ENCODE data around the gene RFFL.
A peak's percentile ranks its signal among the peaks of the same experiment; 100 is the strongest.
"Not testable (repeated sequence)": the region's sequence is repeated elsewhere in the genome, so short reads cannot be mapped to it uniquely, and the experiment has no call there.

Gene RFFL

DNA sequence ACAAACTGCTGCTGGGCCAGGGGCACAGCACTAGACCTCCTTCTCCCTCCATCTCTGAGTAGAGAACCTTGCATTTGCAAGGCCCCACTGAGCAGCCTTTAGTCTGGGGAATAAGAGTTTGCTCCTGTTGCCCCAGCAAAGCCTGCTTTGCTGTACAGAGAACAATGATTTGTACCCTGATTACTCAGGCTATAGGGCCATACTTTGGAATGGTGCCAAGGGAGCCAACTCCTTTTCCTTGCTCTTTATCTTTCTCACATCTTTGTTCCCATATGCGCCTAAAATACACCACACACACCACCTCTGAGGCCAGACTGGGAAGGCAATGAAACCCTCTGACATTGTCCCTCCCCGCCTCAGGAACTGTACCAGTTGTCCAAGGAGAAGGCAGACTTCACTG lies 62.0 kb downstream of the RFFL start:
- no peak for DNase-seq

DNA sequence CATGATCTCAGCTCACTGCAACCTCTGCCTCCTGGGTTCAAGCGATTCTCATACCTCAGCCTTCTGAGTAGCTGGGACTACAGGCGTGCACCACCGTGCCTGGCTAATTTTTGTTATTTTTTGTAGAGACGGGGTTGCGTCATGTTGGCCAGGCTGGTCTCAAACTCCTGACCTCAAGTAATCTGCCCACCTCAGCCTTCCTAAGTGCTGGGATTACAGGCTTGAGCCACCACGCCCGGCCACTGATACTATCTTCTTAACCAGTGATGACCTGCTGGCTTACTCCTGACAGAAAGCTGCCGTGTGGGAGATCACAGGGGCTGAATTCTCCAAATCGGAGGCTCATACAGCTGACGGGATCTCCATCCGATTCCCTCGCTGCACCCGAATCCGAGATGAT lies 62.5 kb downstream of the RFFL start:
- DNase-seq: not testable (repeated sequence)

DNA sequence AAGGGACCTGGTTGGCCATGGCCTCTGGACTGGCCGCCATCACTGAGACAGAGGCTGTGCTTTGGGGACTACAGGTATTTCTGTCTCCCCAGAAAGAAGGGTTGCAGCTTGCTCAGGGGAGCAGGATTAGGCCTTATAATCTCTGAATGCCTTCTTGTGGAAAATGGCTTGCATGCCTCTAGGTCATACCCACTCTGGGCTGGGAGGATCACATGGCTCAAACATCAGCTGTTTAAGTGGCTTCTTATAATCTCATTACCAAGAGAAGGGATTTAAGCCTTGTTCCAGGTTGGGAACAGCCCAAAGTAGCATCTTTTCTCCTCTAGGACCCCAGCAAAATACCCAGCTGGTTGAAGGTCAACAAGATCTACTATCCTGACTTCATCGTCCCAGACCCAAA lies 64.1 kb downstream of the RFFL start:
- no peak for DNase-seq

DNA sequence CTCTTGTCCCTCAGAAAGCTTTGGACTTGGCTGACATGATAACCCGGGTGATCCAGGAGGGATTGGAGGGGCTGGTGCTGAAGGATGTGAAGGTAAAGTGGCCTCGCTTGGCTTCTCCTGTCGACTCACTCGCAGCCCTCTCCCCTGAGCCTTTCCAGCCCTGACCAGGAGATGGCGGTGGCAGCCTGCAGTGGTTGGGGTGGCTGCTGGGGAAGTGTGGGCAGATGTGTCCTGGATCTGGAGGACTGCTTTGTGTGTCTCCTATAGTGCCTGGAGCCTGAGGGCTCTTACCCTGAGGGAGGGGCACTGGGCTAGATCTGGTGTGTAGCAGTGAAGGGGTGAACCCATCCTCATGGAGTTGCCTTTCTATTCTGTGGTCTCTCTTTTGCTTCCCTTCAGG lies 65.3 kb downstream of the RFFL start:
- peak; percentile 29 for DNase-seq

DNA sequence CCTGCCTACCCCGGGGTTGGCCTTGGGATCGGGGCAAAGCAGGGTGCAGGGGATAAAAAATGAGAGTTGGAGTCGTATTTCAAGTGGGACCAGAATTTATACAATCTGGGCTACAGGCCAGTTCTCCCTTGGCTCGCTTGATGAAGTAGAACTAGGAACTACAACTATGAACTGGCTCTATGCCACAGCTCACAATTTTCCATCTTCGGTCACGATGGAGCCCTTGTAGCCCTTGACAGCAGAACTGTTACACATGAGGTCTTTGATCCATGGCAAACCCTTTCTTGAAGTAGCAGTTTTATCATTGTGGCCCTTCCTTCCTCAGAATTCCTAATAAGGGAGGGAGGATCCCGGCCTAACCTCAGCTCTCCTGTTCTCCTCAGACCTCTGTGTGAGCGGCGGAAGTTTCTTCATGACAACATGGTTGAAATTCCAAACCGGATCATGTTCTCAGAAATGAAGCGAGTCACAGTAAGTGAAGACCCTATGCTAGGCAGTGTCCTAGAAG lies 66.1 kb downstream of the RFFL start:
- peak; percentile 82 for DNase-seq

GRCh38 chr17:34996422-34997285 lies 66.9 kb downstream of the RFFL start:
- DNase-seq: no peak

GRCh38 chr17:34993031-34993430 lies 70.5 kb downstream of the RFFL start:
- no peak for DNase-seq

GRCh38 chr17:34991606-34992005 lies 71.9 kb downstream of the RFFL start:
- DNase-seq: no peak

- DNase-seq: peak; percentile 44
These were observed 72.6 kb downstream of the RFFL start for GRCh38 chr17:34990921-34991365.

- DNase-seq: no peak
These were observed 74.0 kb downstream of the RFFL start for GRCh38 chr17:34989473-34989872.

DNA sequence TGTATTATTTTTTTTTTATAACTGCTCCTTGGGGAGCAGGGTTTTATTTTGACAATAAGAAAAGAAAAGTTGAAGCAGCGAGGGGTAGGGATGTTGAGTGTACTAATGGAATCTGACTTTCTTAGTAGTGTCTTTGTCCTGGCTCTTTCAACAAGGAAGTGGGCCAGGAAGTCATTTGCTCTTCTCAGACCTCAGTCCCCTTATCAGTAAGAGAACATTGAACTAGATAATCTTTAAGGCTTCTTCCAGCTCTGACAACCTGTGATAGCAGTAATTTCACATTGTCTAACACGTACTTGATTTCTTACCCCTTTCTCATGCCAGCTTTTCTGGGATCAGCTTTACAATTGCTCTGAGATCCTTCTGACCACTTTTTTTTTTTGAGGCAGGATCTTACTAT lies 74.9 kb downstream of the RFFL start:
- no peak for DNase-seq

- no peak for DNase-seq
These were observed 76.3 kb downstream of the RFFL start for GRCh38 chr17:34987232-34987631.

DNA sequence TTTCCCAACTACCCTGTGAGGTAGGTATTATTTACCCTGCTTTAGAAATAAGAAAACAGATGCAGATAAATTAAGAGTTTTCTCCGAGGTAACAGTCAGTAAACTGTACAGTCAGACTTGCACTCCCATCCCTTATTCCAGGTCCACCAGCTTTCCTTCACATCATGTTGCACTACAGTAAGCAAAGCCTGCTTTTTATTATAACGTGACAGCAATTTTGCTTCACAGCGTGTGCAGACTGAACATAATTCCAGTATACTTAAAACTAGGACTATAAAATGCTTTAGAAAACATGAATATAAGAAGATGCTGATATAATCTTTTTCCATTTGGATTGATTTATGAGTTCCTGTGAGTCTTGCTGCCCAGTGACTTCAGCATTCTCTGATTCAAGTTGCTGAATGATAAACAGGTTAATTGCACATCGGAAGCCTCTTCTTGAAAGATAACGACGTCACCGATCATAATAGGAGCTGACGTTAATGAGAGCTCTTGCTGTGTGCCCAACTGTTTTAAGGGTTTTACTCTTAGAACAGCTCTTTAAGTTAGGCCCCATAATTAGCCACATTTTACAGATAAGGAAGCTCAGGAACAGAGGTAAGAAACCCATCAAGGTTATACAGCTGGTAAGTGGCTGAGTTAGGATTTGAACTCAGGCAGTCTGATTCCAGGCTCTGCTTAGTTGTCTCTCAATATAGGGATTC lies 81.8 kb downstream of the RFFL start:
- peak; percentile 16 for DNase-seq

- peak; percentile 56 for DNase-seq
These were observed 82.6 kb downstream of the RFFL start for GRCh38 chr17:34980681-34981537.

DNA sequence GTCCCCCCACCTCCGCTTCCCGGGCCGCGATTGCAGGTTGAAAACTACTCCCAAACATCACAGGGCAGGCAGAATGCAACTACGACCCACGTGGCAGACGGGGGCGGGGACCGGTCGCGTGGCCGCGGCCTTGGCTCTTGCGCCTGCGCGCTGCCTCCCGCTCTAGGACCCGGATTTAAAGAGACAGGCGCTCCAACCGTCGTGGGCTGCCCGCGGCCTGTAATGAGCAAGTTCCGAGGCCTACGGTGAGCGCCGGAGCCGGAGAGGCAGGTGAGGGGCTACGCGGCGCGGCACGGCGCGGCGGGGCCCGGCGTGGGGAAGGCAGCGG lies 83.2 kb downstream of the RFFL start, which contains the start of gene LIG3:
Gene LIG3, plus strand, starts transcription at position 160 of the 328 bp plus-strand sequence. CDS start 2,494 bp downstream, outside the sequence.
- DNase-seq: peak; percentile 73

- no peak for DNase-seq
These were observed 83.7 kb downstream of the RFFL start for GRCh38 chr17:34979650-34980352.

DNA sequence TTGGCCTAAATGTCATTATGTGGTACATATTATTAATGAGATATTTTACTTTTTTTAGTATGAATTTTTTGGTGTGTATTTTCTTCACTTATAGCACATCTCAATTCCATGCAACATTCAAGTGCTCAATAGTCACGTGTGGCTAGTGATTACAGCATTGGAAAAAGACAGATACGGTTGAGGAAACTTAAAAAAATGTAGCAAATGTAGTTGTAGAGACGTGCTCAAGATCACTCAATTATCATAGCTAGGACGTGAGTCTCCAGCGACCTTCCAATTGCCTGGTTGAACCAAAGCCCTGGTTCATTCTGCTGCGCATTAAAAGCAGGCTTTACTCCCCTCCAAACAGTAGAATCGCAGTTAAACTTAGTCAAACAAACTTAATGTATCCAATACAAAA lies 84.4 kb downstream of the RFFL start:
- DNase-seq: no peak

GRCh38 chr17:34974794-34975785 lies 88.4 kb downstream of the RFFL start:
- DNase-seq: no peak

- no peak for DNase-seq
These were observed 89.3 kb downstream of the RFFL start for GRCh38 chr17:34974179-34974578.

DNA sequence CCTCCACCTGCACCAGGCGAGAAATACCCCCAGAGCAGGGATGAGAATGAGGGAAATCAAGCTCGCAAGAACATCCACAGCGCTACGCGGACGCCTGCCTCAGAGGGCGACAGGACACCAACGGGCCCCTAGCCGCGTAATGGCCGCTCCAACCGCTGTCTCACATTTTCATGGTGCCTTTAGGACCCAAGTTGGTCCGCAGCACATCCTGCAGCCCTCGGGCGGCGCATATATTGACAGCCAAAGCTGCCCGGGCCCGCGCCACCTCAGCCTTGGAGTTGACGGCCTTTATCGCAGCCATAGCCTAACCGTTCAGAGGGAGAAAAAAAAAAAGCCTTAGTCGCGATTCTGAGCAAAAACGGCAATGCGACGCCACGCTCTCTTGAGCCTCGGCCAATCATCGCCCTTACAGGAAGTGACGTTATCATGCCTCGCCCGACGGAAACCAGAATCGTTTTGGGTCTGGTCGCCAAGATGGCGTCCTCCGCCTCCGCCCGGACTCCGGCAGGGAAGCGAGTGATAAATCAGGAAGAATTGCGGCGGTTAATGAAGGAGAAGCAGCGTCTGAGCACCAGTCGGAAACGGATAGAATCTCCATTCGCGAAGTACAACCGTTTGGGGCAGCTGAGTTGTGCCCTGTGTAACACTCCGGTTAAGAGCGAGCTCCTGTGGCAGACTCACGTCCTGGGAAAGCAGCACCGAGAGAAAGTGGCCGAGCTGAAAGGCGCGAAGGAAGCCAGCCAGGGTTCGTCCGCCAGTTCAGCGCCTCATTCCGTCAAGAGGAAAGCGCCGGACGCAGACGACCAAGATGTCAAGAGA lies 102.2 kb downstream of the RFFL start, which contains the start of the genes CCT6B and ZNF830:
Gene CCT6B, minus strand, starts transcription at position 368 of the 819 bp plus-strand sequence. Its CDS starts 67 bp downstream, at position 301.
Gene ZNF830, plus strand, starts transcription at position 448 of the 819 bp plus-strand sequence. Its CDS starts 27 bp downstream, at position 475.
- DNase-seq: peak; percentile 91

Measured in DMS79 (cell line).